Ureter (tissue), 1 donor: ENCODE measurements around the gene TPD52L1. TPM values are rescaled to one million over a fixed set of nuclear protein-coding genes. Genes with fewer than 3 reads are reported as not detected.
"Not testable (repeated sequence)": the region's sequence is repeated elsewhere in the genome, so short reads cannot be mapped to it uniquely, and the experiment has no call there.

Experiments used
- DNase-seq: peaks from one replicate; pipeline ENCODE4 v3.0.0-alpha.2; 2020; ENCODE audit warnings: low spot score
- total RNA-seq: library from RNA; stranded (reverse); gene quantifications from one replicate; pipeline ENCODE4 v1.2.4, GENCODE V29; 2023
- donor health status: DM: yes; HTN: yes; CAD: no.

Gene TPD52L1, protein sequence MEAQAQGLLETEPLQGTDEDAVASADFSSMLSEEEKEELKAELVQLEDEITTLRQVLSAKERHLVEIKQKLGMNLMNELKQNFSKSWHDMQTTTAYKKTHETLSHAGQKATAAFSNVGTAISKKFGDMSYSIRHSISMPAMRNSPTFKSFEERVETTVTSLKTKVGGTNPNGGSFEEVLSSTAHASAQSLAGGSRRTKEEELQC
- total RNA-seq: 54.8 TPM

GRCh38 chr6:125153391-125154117, at the start of gene TPD52L1:
Gene TPD52L1 (plus strand): TSS chr6:125153773. CDS start chr6:125153952, 179 bp downstream.
- peak; percentile 85 for DNase-seq

DNA sequence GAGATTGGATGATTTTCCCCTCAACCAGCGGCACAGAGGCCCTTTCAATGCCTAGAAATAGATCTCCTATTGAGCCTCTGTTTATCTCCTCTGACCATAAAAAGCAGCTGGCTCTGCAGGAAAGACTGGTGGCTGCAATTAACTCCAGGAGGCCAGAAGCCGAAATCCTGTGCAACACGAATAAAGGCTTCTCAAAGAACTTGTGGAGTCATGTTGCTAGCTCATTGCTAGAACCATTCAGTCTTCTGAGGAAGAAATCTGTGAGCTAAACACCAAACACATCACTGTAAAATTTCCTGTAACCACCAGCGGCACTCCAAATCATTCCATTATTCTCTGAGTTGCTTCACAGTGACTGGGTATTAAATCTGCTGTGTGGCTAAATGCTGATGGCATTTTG, 49.1 kb upstream of the TPD52L1 start:
- no peak for DNase-seq

DNA sequence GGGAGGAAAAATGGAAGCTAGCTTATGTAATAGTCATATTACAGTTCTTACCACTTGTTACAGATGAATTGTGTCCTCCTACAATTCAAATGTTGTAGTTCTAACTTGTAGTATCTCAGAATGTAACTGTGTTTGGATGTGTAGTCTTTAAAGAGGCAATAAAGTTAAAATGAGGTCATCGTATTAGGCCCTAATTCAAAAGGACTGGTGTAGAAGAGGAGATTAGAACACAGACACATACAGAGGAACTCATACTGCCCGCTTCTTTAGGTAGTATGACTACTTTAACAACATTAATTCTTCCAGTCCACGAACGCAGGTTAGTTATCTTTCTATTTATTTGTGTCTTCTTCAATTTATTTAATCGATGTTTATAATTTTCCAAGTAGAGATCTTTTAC, 46.5 kb upstream of the TPD52L1 start:
- no peak for DNase-seq

- DNase-seq: no peak
Observed at GRCh38 chr6:125107896-125108295, 45.7 kb upstream of the TPD52L1 start.

- DNase-seq: no peak
Observed at GRCh38 chr6:125110056-125110455, 43.5 kb upstream of the TPD52L1 start.

DNA sequence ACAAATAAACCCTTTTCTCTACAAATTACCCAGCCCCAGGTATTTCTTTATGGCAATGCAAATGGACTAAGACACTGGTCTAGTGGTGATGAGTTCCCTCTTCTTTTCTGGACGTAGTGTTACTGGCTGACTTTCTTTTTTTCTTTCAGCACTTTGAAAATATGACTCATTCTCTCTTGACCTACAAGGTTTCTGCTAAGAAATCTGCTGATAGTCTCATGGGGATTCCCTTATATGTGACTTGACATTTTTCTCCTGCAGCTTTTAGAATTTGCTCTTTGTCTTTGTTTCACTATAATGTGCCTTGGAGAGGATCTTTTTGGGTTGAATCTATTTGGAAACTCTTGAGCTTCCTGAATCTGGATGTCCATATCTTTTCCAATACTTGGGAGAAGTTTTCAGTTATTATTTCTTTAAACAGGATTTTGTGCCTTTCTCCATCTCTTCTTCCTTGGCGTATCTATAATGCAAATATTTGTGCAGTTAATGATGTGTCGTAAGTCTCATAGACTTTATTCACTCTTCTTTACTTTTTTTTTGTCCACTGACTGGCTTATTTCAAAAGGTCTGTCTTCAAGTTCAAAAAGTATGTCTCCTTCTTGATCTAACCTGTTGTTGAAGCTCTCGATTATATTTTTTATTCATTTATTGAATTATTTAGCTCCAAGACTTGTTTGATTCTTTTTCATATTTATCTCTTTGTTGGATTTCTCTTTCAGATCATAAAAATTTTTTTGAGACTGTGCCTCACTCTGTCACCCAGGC, 42.2 kb upstream of the TPD52L1 start:
- no peak for DNase-seq

DNA sequence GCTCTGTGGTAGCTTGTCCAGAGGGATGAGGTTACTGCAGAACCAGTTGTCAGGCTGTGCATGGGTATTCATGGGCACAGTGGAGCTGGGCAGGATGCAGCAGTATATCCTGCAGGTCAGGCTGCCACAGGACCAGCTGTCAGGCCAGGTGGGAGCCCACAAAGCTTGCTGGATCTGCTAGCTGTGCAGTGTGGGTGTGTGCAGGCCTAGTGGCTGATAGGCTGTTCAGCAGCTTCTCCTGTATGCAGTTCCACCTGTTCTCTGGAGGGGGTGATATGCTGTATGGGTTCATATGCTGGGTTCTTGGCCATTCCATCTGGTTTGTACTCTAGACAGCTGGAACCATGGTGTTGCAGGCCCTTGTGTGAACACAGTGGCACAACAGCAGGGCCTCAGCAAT, 40.6 kb upstream of the TPD52L1 start:
- no peak for DNase-seq

DNA sequence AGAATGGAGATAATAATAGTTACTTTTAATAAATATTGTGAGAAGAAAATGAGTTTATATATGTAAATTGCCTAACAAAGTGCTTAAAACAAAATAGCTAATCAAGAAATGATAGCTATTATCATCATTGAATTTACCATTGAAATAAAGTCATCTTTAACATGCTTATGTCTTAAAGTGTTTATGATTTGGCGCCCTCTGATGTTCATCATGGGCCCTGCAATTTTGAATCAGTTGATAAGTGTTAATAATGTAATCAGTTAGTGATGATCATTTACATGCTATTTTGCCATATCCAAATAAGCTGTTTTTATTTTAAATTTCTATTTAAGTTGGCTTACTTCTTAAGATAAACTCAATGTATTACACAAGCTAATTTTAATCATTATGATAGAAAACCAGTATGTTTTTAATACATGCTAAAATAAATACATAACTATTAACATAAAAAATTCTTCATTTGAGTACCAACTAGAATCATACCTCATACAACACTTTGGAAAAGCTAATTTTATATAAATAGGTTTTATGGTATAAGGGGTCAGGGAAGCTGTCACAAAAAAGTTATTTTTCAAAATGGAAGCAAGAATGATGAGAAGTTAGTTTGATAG, 39.2 kb upstream of the TPD52L1 start:
- DNase-seq: no peak

GRCh38 chr6:125116170-125116569, 37.4 kb upstream of the TPD52L1 start:
- no peak for DNase-seq

DNA sequence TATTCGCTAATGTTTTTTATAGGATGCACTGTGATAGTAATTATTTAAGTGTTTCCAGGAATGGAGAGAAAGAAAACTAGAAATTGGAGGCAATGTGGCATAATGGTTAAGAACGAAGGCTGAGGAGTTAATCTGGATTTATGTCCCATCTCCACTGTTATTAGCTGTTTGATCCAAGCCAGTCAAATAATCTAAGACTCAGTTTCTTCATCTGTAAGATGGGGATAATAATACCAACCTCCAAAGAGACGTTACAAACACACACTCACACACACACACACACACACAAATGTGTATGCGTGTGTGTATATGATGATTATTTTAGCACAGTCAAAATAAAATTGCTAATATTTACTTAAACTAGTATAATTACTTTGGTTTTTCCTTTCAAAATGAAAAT, 36.9 kb upstream of the TPD52L1 start:
- no peak for DNase-seq

DNA sequence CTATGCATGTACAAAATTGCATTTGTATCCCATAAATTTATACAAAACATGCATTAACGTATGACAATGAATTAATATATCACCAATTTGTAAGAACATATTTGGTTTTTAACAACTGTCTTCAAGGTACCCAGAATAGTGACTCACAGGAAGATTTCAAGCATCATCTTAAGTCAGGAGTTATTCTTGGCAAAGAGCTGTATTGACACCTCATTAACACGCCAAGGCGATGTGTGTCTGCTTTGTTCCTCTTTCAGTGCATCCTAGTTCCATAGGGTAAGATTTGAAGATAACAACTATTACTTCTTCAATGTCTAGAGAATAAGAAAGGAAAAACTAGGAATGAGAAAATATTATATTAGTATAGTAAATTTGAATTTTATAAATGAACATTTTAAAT, 35.8 kb upstream of the TPD52L1 start:
- no peak for DNase-seq

DNA sequence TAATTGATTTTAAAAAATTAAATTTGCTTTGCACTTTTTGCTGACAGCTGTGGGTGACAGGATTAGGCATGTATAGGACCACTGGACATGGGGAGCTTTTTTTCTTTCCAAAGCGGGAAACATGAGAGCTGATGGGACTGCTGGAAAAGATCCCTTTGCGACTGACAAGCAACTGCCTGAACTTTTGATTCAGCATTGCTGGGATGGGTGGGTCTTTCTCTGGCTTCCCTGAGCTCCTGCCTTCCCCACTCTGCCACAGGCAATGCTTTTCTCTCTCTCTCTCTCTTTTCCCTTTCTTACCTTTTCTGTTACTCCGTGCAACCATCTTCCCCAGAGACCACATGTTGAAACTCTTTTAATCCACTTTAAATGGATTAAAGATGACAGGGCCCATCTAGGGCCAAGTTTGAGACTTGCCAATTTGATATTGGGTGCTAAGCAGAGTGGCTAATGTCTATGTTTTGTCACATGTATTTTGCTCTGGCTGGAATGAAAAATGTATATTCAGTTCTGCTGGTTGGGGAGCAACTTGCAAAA, 33.5 kb upstream of the TPD52L1 start:
- DNase-seq: no peak

- no peak for DNase-seq
Observed at GRCh38 chr6:125121894-125122293, 31.7 kb upstream of the TPD52L1 start.

- no peak for DNase-seq
Observed at GRCh38 chr6:125123051-125123450, 30.5 kb upstream of the TPD52L1 start.

GRCh38 chr6:125123468-125124048, 30.0 kb upstream of the TPD52L1 start:
- no peak for DNase-seq

- no peak for DNase-seq
Observed at GRCh38 chr6:125124049-125124669, 29.4 kb upstream of the TPD52L1 start.

DNA sequence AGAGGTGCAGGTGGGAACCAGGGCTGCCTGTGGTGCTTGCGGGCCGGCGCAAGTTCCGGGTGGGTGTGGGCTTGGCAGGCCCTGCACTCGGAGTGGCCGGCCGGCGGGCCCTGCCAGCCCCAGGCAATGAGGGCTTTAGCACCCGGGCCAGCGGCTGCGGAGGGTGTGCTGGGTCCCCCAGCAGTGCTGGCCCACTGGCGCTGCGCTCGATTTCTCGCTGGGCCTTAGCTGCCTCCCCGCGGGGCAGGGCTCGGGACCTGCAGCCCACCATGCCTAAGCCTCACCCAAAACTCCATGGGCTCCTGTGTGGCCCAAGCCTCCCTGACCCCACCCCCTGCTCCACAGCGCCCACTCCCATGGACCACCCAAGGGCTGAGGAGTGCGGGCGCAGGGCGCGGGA, 27.7 kb upstream of the TPD52L1 start:
- DNase-seq: not testable (repeated sequence)

DNA sequence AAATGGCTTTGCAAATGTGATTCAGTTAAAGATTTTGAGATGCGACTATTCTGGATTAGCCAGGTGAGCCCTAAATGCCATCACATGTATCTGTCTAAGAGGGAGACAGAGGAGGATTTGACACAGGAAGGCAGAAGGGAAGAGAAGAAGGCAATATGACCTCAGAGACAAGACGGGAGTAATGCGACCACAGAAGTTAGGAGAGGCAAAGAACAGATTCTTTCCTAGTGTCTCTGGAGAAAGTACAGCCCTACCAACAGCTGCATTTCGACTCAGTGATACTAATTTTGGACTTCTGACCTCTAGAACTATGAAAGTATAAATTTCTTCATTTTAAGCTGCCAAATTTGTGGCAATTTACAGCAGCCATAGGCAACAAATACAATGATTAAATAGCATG, 24.2 kb upstream of the TPD52L1 start:
- DNase-seq: no peak

GRCh38 chr6:125132058-125132457, 21.5 kb upstream of the TPD52L1 start:
- DNase-seq: no peak

DNA sequence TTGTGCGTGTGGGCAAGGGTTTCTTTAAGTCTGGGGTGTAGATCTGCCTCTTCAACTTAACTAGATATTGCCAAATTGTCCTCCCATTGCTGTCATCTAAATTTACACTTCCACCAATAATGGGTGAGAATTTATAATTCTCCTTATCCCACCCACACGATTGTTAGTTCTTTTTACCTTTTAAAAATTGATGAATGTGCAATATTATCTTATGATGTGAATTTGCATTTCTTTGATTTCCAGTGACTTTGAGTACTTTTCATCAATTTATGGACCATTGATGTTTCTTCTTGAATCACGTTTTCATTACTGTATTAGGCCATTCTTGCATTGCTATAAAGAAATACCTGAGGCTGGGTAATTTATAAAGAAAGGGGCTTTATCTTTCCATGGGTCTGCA, 17.2 kb upstream of the TPD52L1 start:
- DNase-seq: no peak

DNA sequence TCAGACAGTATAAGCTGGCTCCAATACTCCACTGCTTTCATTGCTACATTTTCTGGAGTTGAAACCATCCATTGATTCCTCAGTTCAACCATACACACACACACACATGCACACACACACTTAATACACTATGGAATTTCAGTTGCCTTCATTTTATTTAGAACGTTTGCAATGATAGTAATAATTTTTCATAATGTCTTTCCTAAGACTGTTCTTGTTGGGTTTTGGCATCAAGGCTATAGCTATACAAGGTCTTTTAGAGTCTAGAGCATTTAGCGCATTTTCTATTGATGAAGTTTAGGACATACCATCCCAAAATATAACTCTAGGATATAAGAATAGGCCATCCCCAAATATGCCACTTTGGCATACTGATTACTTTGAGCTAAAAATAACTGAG, 15.5 kb upstream of the TPD52L1 start:
- no peak for DNase-seq
